ENCODE results near the gene PTPRB.

The PTPRB gene

GRCh38 chr12:70553391-70553859 lies 83.8 kb downstream of the PTPRB start:
- TF ChIP-seq CTCF (IDR thresholded peaks at IDR 0.05), result no peak

- TF ChIP-seq CTCF (IDR thresholded peaks at IDR 0.05), result no peak
Measured at GRCh38 chr12:70551731-70552130, 85.5 kb downstream of the PTPRB start.

DNA sequence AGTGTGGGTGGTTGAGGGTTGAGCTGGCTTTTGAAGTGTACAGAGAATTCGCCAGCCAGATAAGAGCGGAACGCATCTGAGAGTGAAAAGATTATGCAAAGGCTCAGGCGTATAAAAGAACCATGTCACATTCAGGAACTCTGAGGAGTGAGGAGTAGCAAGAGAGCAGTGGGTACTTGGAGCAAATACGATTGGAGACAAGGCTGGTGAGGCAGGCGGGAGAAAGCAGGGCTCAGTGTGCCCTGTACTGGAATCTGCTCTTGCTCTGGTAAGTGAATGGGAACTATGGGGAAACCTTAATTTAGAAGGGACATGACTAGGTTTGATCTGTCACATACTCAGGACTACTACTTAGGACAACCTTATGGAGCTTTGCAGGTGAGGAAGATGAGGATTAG lies 87.0 kb downstream of the PTPRB start:
- no peak for TF ChIP-seq CTCF (IDR thresholded peaks at IDR 0.05)

- no peak for TF ChIP-seq CTCF (IDR thresholded peaks at IDR 0.05)
Measured at GRCh38 chr12:70549340-70550179, 87.7 kb downstream of the PTPRB start.

- TF ChIP-seq CTCF (IDR thresholded peaks at IDR 0.05), result no peak
Measured at GRCh38 chr12:70543444-70543843, 93.8 kb downstream of the PTPRB start.

DNA sequence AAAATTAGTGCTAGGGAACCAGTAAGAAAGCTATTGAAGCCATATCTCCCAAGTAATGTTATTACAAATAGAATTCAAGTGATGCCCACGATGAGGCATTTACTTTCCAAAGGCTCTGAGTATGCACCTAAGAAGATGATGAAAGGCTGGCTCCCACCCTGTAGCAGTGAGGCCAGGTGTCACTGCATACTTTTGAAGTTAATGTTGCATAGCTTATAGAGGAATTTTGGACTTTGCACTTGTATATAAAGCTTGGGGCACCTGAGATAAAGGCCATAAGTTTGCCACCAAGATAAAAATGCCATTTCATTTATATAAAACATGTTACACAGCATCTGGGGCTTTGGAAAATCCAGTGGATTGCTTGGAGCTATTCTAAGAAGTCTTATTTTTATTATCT lies 96.2 kb downstream of the PTPRB start:
- no peak for TF ChIP-seq CTCF (IDR thresholded peaks at IDR 0.05)

GRCh38 chr12:70536650-70537049 lies 100.6 kb downstream of the PTPRB start:
- no peak for TF ChIP-seq CTCF (IDR thresholded peaks at IDR 0.05)
